HuH-7.5 (cell line): ENCODE measurements around the gene CATSPERZ.

Experiments
- DNase-seq: peaks from one replicate; pipeline ENCODE4 v3.0.0; 2011; ENCODE audit warnings: low spot score

Gene CATSPERZ

GRCh38 chr11:64285885-64286800, 14.0 kb upstream of the CATSPERZ start:
- DNase-seq, result no peak

GRCh38 chr11:64286801-64287159, 13.4 kb upstream of the CATSPERZ start:
- DNase-seq, result no peak

- no peak for DNase-seq
Measured at GRCh38 chr11:64287676-64288352, 12.3 kb upstream of the CATSPERZ start.

- no peak for DNase-seq
Measured at GRCh38 chr11:64288353-64288750, 11.8 kb upstream of the CATSPERZ start.

- no peak for DNase-seq
Measured at GRCh38 chr11:64289002-64289564, 11.1 kb upstream of the CATSPERZ start.

GRCh38 chr11:64290352-64291261, 9.6 kb upstream of the CATSPERZ start:
- no peak for DNase-seq

- DNase-seq, result no peak
Measured at GRCh38 chr11:64291262-64291751, 8.9 kb upstream of the CATSPERZ start, which contains the start of gene KCNK4. KCNK4 (plus strand) TSS chr11:64291302; CDS start chr11:64293019, 1,717 bp downstream.

GRCh38 chr11:64291752-64292459, 8.3 kb upstream of the CATSPERZ start:
- DNase-seq, result no peak

- DNase-seq, result no peak
Measured at GRCh38 chr11:64292460-64293254, 7.5 kb upstream of the CATSPERZ start.

GRCh38 chr11:64294774-64295173, 5.4 kb upstream of the CATSPERZ start:
- no peak for DNase-seq

- no peak for DNase-seq
Measured at GRCh38 chr11:64295760-64296159, 4.4 kb upstream of the CATSPERZ start.

GRCh38 chr11:64296236-64296635, 3.9 kb upstream of the CATSPERZ start:
- no peak for DNase-seq

- DNase-seq, result no peak
Measured at GRCh38 chr11:64296830-64297698, 3.1 kb upstream of the CATSPERZ start.

GRCh38 chr11:64297699-64298358, 2.3 kb upstream of the CATSPERZ start:
- no peak for DNase-seq

- DNase-seq, result no peak
Measured at GRCh38 chr11:64298966-64299846, 952 bp upstream of the CATSPERZ start.

GRCh38 chr11:64303109-64304031, 3.2 kb downstream of the CATSPERZ start:
- no peak for DNase-seq

GRCh38 chr11:64304032-64304315, 3.8 kb downstream of the CATSPERZ start:
- DNase-seq, result no peak
